Measurements from ENCODE around the gene MCM3AP.

DNA sequence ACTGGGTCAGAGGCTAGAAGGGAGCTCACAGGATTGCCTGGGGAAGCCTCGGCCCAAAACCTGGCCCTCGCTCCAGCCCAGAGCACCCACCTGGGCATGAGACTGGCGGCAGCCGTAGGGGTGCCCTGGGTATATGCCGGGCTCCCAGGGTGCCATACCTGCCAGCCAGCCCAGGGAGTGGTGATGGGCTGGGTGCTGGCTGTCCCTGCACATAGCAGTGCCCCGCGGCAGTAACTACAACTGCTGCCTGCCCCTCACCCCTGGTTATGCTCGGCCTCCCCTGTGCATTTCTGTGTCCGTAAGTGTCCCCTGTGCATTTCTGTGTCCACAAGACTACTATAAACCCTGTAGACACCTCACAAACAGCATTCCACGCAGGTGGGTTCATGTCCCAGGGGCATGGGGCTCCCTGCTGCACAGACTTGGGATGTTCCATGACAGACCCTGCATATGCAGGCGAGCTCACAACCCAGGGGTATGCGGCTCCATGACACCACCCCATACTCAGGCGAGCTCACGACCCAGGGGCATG is 95.4 kb downstream of the MCM3AP start:
- TF ChIP-seq CTCF (conservative IDR thresholded peaks at IDR 0.05) (no peak), EZH2 (IDR thresholded peaks at IDR 0.05; ENCODE audit: low read depth) (no peak)
